GM19438 (cell line): ENCODE measurements around the gene RBM44.
"Not testable (repeated sequence)": the region's sequence is repeated elsewhere in the genome, so short reads cannot be mapped to it uniquely, and the experiment has no call there.

Experiments used
- ATAC-seq: cut with Tn5 transposase; IDR thresholded peaks from one replicate; pipeline ENCODE4 v1.9.1; 2021; ENCODE audit warnings: low read depth; ENCODE audit not compliant: unreplicated experiment

Gene RBM44

GRCh38 chr2:237779521-237779920 is 19.1 kb upstream of the RBM44 start:
- ATAC-seq = no peak

DNA sequence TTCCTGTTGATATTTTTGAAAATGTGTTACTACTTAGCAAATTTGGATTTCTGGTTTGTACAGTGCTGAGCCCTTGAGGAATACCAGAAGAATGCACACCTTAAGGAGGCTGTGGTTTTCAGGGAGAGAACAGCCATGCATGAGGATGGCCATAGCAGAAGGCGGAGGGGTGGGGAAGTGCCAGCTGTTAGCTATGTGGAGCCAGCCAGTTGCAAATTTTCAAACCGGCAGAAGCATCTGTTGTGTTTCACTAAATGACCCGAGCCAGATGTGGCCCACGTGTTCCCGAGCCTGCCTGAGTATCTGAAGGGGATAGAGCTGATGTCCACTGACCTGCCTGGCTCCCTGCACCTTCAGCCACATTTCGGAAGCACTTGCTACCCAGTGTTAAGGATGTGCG is 16.4 kb upstream of the RBM44 start:
- no peak for ATAC-seq

- ATAC-seq = not testable (repeated sequence)
Measured at GRCh38 chr2:237783678-237784077, 14.9 kb upstream of the RBM44 start.

DNA sequence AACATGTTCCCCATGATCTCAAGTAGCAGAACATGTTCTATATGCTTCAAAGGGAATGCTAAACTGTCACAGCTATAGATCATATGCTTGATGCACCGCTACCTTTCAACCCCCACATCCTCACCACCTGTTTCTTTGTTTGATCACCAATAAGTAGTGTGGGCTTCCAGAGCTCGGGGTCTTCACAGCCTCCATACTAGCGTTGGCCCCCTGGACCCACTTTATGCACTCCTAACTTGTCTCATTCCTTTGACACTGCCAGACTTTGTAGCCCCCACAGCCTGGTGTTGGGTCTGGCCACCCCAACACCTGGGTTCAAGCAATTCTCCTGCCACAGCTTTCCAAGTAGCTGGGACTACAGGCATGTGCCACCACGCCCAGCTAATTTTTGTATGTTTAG is 11.6 kb upstream of the RBM44 start:
- ATAC-seq = no peak

- no peak for ATAC-seq
Measured at GRCh38 chr2:237790353-237790752, 8.2 kb upstream of the RBM44 start.

GRCh38 chr2:237791977-237792727 is 6.4 kb upstream of the RBM44 start:
- ATAC-seq = no peak

DNA sequence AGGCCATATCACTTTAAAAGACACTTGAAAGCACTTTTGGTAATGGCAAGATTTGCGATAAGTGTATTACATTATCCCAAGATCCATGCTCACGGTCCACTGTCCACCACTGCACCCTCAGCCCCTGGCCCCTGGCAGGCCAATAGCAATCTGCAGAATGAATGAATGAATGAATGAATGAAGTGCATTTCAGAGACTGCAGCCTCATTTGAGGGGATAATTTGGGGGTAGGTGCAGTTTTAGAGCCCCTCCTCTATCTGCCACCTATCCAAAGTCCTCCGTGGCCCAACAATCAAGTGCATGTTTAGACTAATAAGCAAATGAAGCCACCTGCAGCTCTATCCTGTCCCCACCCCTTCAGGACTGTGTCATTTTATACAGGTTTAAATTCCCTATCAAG is 1.3 kb upstream of the RBM44 start:
- ATAC-seq = no peak

DNA sequence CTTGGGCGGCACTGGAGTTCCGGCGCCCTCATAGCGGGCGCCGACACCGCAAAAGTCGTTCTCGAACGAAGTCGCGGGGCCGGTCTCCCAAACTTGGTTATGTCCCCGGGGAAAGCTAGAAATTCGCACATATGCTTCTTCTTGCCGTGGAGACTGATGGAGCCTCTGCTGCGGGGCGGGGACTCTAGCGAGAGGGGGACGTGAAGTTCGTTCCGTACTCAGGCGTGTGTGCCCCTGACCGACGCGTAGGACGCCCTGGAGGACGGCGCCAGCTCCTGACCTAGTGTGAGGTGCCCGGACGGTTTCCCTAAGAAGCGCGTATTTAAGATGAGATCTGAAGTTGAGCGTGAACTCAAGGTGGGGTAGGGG is 465 bp downstream of the RBM44 start:
- no peak for ATAC-seq

GRCh38 chr2:237801466-237801865 is 2.9 kb downstream of the RBM44 start:
- ATAC-seq = no peak

DNA sequence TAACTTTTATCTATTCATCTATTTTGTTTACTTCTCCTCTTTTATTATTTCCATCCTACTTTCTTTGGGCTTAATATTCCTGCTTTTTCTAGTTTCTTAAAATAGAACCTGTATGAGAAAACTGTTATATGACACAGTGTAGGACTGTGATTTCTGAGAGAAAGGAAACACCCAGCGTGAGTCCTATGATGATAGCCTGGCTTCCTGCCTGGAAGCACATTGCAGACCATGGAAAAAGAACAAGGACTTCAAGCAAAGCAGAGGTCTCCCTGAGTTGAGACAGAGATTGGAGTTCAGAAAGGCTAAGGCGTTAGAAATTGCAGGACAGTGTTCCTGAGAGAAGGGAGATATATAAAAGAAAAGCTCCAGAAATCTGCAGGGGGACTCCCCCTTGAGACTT is 7.8 kb downstream of the RBM44 start:
- no peak for ATAC-seq

DNA sequence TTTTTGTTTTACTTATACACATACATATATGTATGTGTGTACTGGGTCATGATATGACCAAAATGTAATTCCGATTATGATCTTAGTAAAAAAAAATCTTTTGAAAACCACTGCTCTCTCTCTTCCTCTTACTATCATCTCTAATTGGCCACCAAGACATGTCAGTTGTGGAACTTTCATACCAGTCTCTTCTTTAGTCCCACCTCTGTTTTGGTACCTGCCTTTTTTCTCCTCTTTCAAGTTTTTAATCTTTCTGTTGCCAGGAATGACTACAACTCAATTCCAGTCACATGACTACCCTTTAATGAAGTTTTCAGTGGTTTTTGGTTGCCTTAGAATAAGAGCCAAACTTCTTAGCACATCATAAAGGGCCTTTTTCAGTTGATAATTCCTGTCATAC is 17.1 kb downstream of the RBM44 start:
- ATAC-seq = no peak

DNA sequence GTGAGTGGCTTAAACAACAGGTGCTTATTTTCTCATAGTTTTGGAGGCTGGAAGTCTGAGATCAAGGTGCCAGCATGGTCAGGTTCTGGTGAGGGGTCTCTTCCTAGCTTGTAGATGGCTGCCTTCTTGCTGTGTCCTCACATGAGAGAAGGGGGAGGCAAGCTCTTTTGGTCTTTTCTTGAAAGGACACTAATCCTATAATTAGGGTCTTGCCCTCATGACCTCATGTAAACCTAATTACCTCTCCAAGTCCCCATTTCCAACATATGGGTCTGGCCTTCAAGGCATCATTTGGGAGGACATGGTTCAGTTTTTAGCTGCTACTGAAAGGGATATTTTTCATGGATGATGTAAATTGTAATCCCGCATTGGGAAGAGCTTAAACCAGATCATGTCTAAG is 18.0 kb downstream of the RBM44 start:
- no peak for ATAC-seq

- no peak for ATAC-seq
Measured at GRCh38 chr2:237818066-237818473, 19.5 kb downstream of the RBM44 start.

GRCh38 chr2:237819231-237819630 is 20.7 kb downstream of the RBM44 start:
- ATAC-seq = no peak

- no peak for ATAC-seq
Measured at GRCh38 chr2:237820421-237820820, 21.8 kb downstream of the RBM44 start.

DNA sequence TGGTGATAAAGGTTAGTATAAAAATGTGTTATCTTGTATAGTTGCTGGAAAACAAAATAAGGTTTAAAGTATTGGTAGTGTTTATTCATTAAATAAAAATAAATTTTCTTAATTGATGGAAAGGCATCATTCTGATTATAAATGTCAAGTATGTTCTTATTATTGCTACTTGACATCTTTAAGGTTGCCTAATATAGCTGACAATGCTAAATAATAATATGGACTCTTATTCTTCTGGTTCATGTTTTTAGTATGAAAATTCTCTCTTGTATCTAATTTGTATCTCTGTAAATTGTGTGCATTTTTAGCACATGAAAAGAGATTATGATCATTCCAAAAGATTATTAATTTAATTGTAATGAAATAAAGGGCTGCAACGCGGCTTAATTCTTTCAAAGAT is 25.0 kb downstream of the RBM44 start:
- no peak for ATAC-seq

GRCh38 chr2:237824085-237824484 is 25.5 kb downstream of the RBM44 start:
- no peak for ATAC-seq

- ATAC-seq = no peak
Measured at GRCh38 chr2:237827421-237827987, 28.9 kb downstream of the RBM44 start.

GRCh38 chr2:237830522-237830921 is 31.9 kb downstream of the RBM44 start:
- ATAC-seq = no peak

- ATAC-seq = no peak
Measured at GRCh38 chr2:237833546-237833945, 35.0 kb downstream of the RBM44 start.

DNA sequence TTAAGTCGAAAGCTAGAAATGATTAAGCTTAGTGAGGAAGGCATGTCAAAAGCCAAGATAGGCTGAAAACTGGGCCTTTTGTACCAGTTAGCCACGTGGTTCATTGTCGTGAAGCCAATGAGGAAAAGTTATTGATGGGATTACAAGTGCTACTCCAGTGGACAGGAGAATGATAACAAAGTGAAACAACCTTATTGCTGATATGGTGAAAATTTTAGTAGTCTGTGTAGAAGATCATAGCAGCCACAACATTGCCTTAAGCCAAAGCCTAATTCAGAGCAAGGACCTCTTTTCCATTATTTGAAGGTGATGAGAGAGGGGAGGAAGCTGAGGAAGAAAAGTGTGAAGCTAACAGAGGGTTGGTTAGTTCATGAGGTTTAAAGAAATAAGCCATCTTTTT is 36.8 kb downstream of the RBM44 start:
- ATAC-seq = no peak

DNA sequence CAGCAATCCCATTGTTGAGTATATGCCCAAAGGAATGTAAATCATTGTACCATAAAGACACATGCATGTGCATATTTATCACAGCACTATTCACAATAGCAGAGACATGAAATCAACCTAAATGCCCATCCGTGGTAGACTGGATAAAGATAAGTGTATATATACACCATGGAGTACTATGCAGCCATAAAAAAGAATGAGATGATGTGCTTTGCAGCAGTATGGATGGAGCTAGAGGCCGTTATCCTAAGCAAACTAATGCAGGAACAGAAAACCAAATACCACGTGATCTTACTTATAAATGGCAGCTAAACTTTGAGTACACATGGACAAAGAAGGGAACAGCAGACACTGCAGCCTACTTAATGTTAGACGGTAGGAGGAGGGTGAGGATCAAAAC is 42.5 kb downstream of the RBM44 start:
- ATAC-seq = no peak

DNA sequence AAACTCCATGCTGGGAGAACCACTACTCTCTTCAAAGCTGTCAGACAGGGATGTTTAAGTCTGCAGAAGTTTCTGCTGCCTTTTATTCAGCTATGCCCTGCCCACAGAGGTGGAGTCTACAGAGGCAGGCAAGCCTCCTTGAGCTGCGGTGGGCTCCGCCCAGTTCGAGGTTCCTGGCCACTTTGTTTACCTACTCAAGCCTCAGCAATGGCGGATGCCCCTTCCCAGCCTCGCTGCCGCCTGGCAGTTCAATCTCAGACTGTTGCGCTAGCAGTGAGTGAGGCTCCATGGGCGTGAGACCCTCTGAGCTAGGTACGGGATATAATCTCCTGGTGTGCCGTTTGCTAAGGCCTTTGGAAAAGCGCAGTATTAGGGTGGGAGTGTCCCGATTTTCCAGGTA is 50.4 kb downstream of the RBM44 start:
- ATAC-seq = not testable (repeated sequence)
